Left lung (tissue), 14 donors: ENCODE measurements around the gene ZSCAN31. TPM values are rescaled to one million over a fixed set of nuclear protein-coding genes. Genes with fewer than 3 reads are reported as not detected.

ENCODE experiments used
- ATAC-seq: fragments of 200-7000 bp; cut with Tn5 transposase; one replicate; pipeline ENCODE4 v1.9.1; 2020; ENCODE audit warnings: moderate library complexity
- DNase-seq, 4 donors: peaks; one replicate each; pipeline ENCODE4 v3.0.0-alpha.2; 2013 to 2020
- H3K27ac ChIP-seq, 2 donors: fragments of 200-600 bp; sonication (generic) in 1 of 2; one replicate each; pipeline versions ENCODE4 v1.5.0 to v1.8.0; 2020 to 2021
- H3K27me3 ChIP-seq, 2 donors: fragments of 200-600 bp; sonication (generic) in 1 of 2; one replicate each; pipeline versions ENCODE4 v1.5.0 to v1.8.0; 2020 to 2021
- H3K36me3 ChIP-seq, 2 donors: fragments of 200-600 bp; sonication (generic) in 1 of 2; one replicate each; pipeline versions ENCODE4 v1.5.0 to v1.8.0; 2020 to 2021
- H3K4me1 ChIP-seq, 2 donors: fragments of 200-600 bp; one replicate each; pipeline ENCODE4 v1.8.0; 2021
- H3K4me3 ChIP-seq, 2 donors: fragments of 200-600 bp; sonication (generic) in 1 of 2; one replicate each; pipeline versions ENCODE4 v1.5.0 to v1.8.0; 2020 to 2021; ENCODE audit warnings: mild to moderate bottlenecking in 1 of 2
- H3K9me3 ChIP-seq, 2 donors: fragments of 200-600 bp; sonication (generic) in 1 of 2; one replicate each; pipeline versions ENCODE4 v1.5.0 to v1.8.0; 2020 to 2021
- CTCF ChIP-seq, 2 donors: fragments of 200-600 bp; sonication (generic) in 1 of 2; IDR thresholded peaks; one replicate each; pipeline versions ENCODE4 v1.5.0 to v1.8.0; 2021; ENCODE audit warnings: antibody characterized with exemption in 2 of 2
- intact Hi-C, 2 donors: fragments of 100-400 bp; cut with DNase I; formaldehyde crosslinking; loops; one replicate each; pipeline versions ENCODE4 v1.11.2 to v1.14.2; 2022
- long read RNA-seq, 12 donors: library from polyadenylated mRNA in 2 of 12; unstranded in 2 of 12; transcript quantifications; one replicate each; pipeline ENCODE4 v2.0.0 and lab custom pipeline, GENCODE V29; 2019 to 2026
- polyA plus RNA-seq, 6 donors: library from polyadenylated mRNA; unstranded; fragments of 120-200 nt; gene quantifications; one replicate each; pipeline ENCODE4 v1.2.1, GENCODE V29; 2013; ENCODE audit not compliant: insufficient read length in 6 of 6
- total RNA-seq, 2 donors: library from RNA; stranded (reverse); fragmentation: NEBNext Ultra II Directional; extraction: Animal tissue kit (Norgen Biotek cat#: 25700); gene quantifications; one replicate each; pipeline ENCODE4 v1.2.1, GENCODE V29; 2021
- donor health status: DM: no; HTN: yes; CAD: no.
- donor health status: DM: no; HTN: no; CAD: no.

Gene ZSCAN31
- total RNA-seq = 10 to 100 TPM in 1 of 2 donors, 1 to 10 TPM in 1; 7.1 to 30.8 TPM
- 10 to 100 TPM in 5 of 6 donors, 1 to 10 TPM in 1; 9.9 to 12.0 (median 10.9) TPM for polyA plus RNA-seq
- long read RNA-seq, donor 1, partial matches to known transcripts = 0 of 6 reads
- long read RNA-seq, donor 1, other reads (novel, unspliced or antisense) = 0 of 6 reads
- long read RNA-seq, donor 2, partial matches to known transcripts = 0 of 3 reads
- long read RNA-seq, donor 2, other reads (novel, unspliced or antisense) = 0 of 3 reads
- long read RNA-seq, donor 3, partial matches to known transcripts = 9 of 10 reads
- long read RNA-seq, donor 3, other reads (novel, unspliced or antisense) = 0 of 10 reads
- long read RNA-seq, donor 4, partial matches to known transcripts = 2 of 4 reads
- long read RNA-seq, donor 4, other reads (novel, unspliced or antisense) = 1 of 4 reads
- long read RNA-seq, donor 5, partial matches to known transcripts = 0 of 1 reads
- long read RNA-seq, donor 5, other reads (novel, unspliced or antisense) = 0 of 1 reads
- long read RNA-seq, donor 6 = 0 reads
- long read RNA-seq, donor 7, partial matches to known transcripts = 0 of 1 reads
- long read RNA-seq, donor 7, other reads (novel, unspliced or antisense) = 0 of 1 reads
- long read RNA-seq, donor 8, partial matches to known transcripts = 9 of 9 reads
- long read RNA-seq, donor 8, other reads (novel, unspliced or antisense) = 0 of 9 reads
- long read RNA-seq, donor 9 = 0 reads
- long read RNA-seq, donor 10, partial matches to known transcripts = 0 of 3 reads
- long read RNA-seq, donor 10, other reads (novel, unspliced or antisense) = 3 of 3 reads
- long read RNA-seq, donor 11, partial matches to known transcripts = 0 of 5 reads
- long read RNA-seq, donor 11, other reads (novel, unspliced or antisense) = 0 of 5 reads
- long read RNA-seq, donor 12, partial matches to known transcripts = 0 of 2 reads
- long read RNA-seq, donor 12, other reads (novel, unspliced or antisense) = 0 of 2 reads

- Histone ChIP-seq H3K36me3 (no peaks in the 10 kb centered on the region), H3K4me1 (peaks cover 0 to 11% of the 10 kb centered on the region in 2 donors), H3K4me3 (peak within 1 kb of the TSS; percentile 54 to 62), H3K9me3 (peaks cover 0 to 6% of the 10 kb centered on the region in 2 donors), H3K27ac (peak within 1 kb of the TSS; percentile 94 to 99), H3K27me3 (no peaks in the 10 kb centered on the region)
- TF ChIP-seq CTCF (IDR thresholded peaks at IDR 0.05) = no peak
- intact Hi-C loops = no loop called here
- peak; percentile 91 to 99 (median 97) for DNase-seq
- peak; percentile 97 for ATAC-seq
Measured at GRCh38 chr6:28335564-28336283, at the start of gene ZSCAN31. Gene ZSCAN31 (minus strand): TSS chr6:28336148. CDS start chr6:28329683, 6,465 bp downstream.

GRCh38 chr6:28384143-28384533 lies 48.2 kb upstream of the ZSCAN31 start:
- Histone ChIP-seq H3K4me3 (no peak overlapping the region), H3K36me3 (peaks cover 0 to 29% of the 10 kb centered on the region in 2 donors), H3K4me1 (peaks cover 0 to 14% of the 10 kb centered on the region in 2 donors), H3K9me3 (no peaks in the 10 kb centered on the region), H3K27ac (no peak overlapping the region), H3K27me3 (no peaks in the 10 kb centered on the region)
- intact Hi-C loops = no loop called here
- ATAC-seq (no peak), DNase-seq (no peak)
- no peak for TF ChIP-seq CTCF (IDR thresholded peaks at IDR 0.05)

- TF ChIP-seq CTCF (IDR thresholded peaks at IDR 0.05) = peak; percentile 16 to 31
- intact Hi-C loops = no loop called here
- Histone ChIP-seq H3K27ac (peak overlapping the region; percentile 58 to 75), H3K4me3 (peak overlapping the region; percentile 31 to 45), H3K4me1 (peaks cover 0 to 14% of the 10 kb centered on the region in 2 donors), H3K27me3 (no peaks in the 10 kb centered on the region), H3K9me3 (peaks cover 0 to 6% of the 10 kb centered on the region in 2 donors), H3K36me3 (peaks cover 0 to 35% of the 10 kb centered on the region in 2 donors)
- DNase-seq (peak; percentile 74 to 93 (median 90)), ATAC-seq (peak; percentile 100)
Measured at GRCh38 chr6:28383235-28384142, 47.5 kb upstream of the ZSCAN31 start.

- Histone ChIP-seq H3K36me3 (peaks cover 0 to 40% of the 10 kb centered on the region in 2 donors), H3K4me1 (peaks cover 0 to 14% of the 10 kb centered on the region in 2 donors), H3K27me3 (no peaks in the 10 kb centered on the region), H3K9me3 (peaks cover 0 to 12% of the 10 kb centered on the region in 2 donors), H3K4me3 (no peak overlapping the region), H3K27ac (no peak overlapping the region)
- intact Hi-C loops = no loop called here
- no peak for DNase-seq
- TF ChIP-seq CTCF (IDR thresholded peaks at IDR 0.05) = no peak
- ATAC-seq = no peak
Measured at GRCh38 chr6:28380381-28380780, 44.4 kb upstream of the ZSCAN31 start.
